Testis (tissue), 3 donors: ENCODE measurements around the gene WWC2. TPM values are rescaled to one million over a fixed set of nuclear protein-coding genes. Genes with fewer than 3 reads are reported as not detected.

Experiments used
- DNase-seq: peaks from one replicate; pipeline ENCODE4 v3.0.0-alpha.2; 2019
- H3K27ac ChIP-seq, 2 donors: fragments of 200-600 bp; sonication (generic); one replicate each; pipeline ENCODE4 v1.5.1; 2019
- H3K27me3 ChIP-seq: fragments of 200-600 bp; sonication (generic); one replicate; pipeline ENCODE4 v1.5.1; 2019
- H3K36me3 ChIP-seq: fragments of 200-600 bp; sonication (generic); one replicate; pipeline ENCODE4 v1.5.1; 2017; ENCODE audit warnings: low read depth; ENCODE audit errors: missing control alignments
- H3K4me1 ChIP-seq: fragments of 200-600 bp; sonication (generic); one replicate; pipeline ENCODE4 v1.5.1; 2019
- H3K4me3 ChIP-seq, 2 donors: fragments of 200-600 bp; sonication (generic); one replicate each; pipeline ENCODE4 v1.5.1; 2017 to 2019
- H3K9me3 ChIP-seq: fragments of 200-600 bp; sonication (generic); one replicate; pipeline ENCODE4 v1.5.1; 2017
- CTCF ChIP-seq, 3 experiments: fragments of 450-650 bp in 2 of 3; fragments of 200-600 bp in 1 of 3; sonication (generic) in 1 of 3; IDR thresholded peaks; one replicate each; pipeline ENCODE4 v1.5.1; 2016 to 2019; ENCODE audit warnings: antibody characterized with exemption in 3 of 3, mild to moderate bottlenecking in 2 of 3, moderate library complexity in 1 of 3
- POLR2A ChIP-seq: fragments of 450-650 bp; IDR thresholded peaks from one replicate; pipeline ENCODE4 v1.6.1; 2017; ENCODE audit warnings: antibody characterized with exemption, mild to moderate bottlenecking, moderate library complexity
- WGBS, 2 donors: methylation state at CpG; one replicate each; pipeline ENCODE4 v1.1.5; 2018; 5-methylcytosine and 5-hydroxymethylcytosine counted together
- intact Hi-C: fragments of 100-400 bp; cut with DNase I; formaldehyde crosslinking; loops from one replicate; pipeline ENCODE4 v1.15.1; 2023; ENCODE audit warnings: low total_unique reads
- polyA plus RNA-seq: library from polyadenylated mRNA; stranded (reverse); fragments of 350-450 nt; fragmentation: Illumina TruSeq; extraction: RNeasy Lipid Tissue Mini Kit (QIAGEN cat#74804); gene quantifications from one replicate; pipeline ENCODE4 v1.2.3, GENCODE V29; 2014; ENCODE audit warnings: low read depth, low replicate concordance; ENCODE audit not compliant: insufficient read depth
- total RNA-seq, 2 donors: library from RNA; depleted of rRNA; stranded (reverse); fragments of >200 nt; gene quantifications; one replicate each; pipeline ENCODE4 v1.2.3, GENCODE V29; 2016

Gene WWC2
- total and polyA plus RNA-seq, 3 donors from 2014 or later, result 34.4 to 76.7 (median 64.2) TPM

- 70 to 72% methylated on average over 4 of the region's 4 CpGs for WGBS, 2 donors
- H3K27ac ChIP-seq, result no peak overlapping the region
- H3K4me1 ChIP-seq, result no peaks in the 10 kb centered on the region
- TF ChIP-seq POLR2A, result no peak
- no peak for TF ChIP-seq CTCF (IDR thresholded peaks at IDR 0.05)
- no peak overlapping the region for H3K4me3 ChIP-seq
- no peaks in the 10 kb centered on the region for H3K36me3 ChIP-seq
- no peaks in the 10 kb centered on the region for H3K9me3 ChIP-seq
- DNase-seq, result no peak
- intact Hi-C loops, result no loop called here
- H3K27me3 ChIP-seq, result no peaks in the 10 kb centered on the region
Measured at GRCh38 chr4:183158062-183158461, 59.0 kb downstream of the WWC2 start.

- H3K4me1 ChIP-seq, result peaks cover 10% of the 10 kb centered on the region
- no peaks in the 10 kb centered on the region for H3K27me3 ChIP-seq
- H3K9me3 ChIP-seq, result no peaks in the 10 kb centered on the region
- 87 to 91% methylated on average over 5 of the region's 5 CpGs for WGBS, 2 donors
- H3K27ac ChIP-seq, result no peak overlapping the region
- intact Hi-C loops, result no loop called here
- no peak for DNase-seq
- no peak overlapping the region for H3K4me3 ChIP-seq
- no peak for TF ChIP-seq POLR2A
- TF ChIP-seq CTCF (IDR thresholded peaks at IDR 0.05), result no peak
- no peaks in the 10 kb centered on the region for H3K36me3 ChIP-seq
Measured at GRCh38 chr4:183161630-183162029, 62.6 kb downstream of the WWC2 start.

DNA sequence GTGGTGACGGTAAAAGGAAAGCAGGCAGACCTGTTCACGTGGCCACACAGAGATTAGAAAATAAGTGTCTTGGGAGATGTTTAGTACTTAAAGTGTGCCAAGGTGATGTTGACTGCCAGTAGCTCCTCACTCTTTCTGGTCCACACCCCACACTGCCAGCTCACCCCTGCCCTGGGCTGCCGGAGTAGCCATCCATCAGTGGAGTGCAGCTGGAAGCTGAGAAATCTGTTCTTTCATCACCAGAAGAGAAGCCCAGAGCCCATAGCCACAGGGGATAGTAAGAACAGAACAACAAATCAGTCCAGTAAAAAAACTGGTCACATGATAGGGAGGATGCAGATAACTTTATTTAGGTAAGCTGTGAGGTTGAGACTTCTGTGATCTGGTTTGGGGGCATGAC, 64.1 kb downstream of the WWC2 start:
- no peak overlapping the region for H3K27ac ChIP-seq
- intact Hi-C loops, result no loop called here
- H3K9me3 ChIP-seq, result no peaks in the 10 kb centered on the region
- H3K4me3 ChIP-seq, result no peak overlapping the region
- WGBS, 2 donors, result 85 to 92% methylated on average over 3 of the region's 3 CpGs
- no peaks in the 10 kb centered on the region for H3K36me3 ChIP-seq
- no peak for TF ChIP-seq CTCF (IDR thresholded peaks at IDR 0.05)
- no peak for TF ChIP-seq POLR2A
- H3K27me3 ChIP-seq, result no peaks in the 10 kb centered on the region
- DNase-seq, result no peak
- peaks cover 10% of the 10 kb centered on the region for H3K4me1 ChIP-seq

DNA sequence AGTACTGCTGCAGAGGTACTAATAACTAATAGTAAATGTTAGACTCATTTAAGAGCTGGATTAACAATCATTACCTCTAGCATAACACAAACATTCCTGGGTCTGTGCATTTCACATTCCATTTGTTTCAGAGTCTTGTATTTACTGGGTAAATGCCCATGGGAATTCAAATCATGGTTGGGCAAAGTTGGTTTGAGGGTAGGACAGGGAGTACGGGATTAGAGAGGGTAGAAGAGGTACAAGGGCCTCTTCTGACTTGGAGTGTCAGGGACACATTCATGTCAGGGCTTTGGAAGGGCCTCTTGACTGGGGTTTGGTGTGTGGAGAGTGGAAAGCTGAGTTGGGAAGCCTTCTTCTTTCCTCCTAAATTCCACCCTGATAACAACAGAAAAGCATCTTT, 65.9 kb downstream of the WWC2 start:
- intact Hi-C loops, result no loop called here
- peaks cover 10% of the 10 kb centered on the region for H3K4me1 ChIP-seq
- no peak overlapping the region for H3K27ac ChIP-seq
- WGBS, 2 donors, result 68 to 71% methylated on average over 1 of the region's 1 CpG
- H3K4me3 ChIP-seq, result no peak overlapping the region
- DNase-seq, result no peak
- no peaks in the 10 kb centered on the region for H3K27me3 ChIP-seq
- TF ChIP-seq CTCF (IDR thresholded peaks at IDR 0.05) (no peak), POLR2A (no peak)
- no peaks in the 10 kb centered on the region for H3K36me3 ChIP-seq
- H3K9me3 ChIP-seq, result no peaks in the 10 kb centered on the region

DNA sequence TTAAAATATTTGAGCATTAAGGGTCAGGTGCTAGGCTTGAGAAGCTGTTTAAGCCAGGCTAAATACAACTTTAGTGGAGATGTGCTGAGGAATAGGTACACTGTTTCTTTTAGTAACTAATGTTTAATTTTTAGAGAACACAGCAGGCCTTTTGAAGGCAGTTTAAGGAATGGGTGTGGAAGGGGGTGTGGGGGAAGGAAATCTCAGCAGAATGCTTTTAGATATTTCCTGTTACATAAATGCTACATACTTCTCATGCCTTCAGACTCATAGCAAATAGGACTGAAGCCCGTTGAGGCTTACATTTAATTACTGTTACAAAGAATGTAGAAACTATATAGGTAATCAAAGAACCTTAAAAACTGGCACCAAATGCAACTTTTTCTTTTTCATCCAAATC, 66.3 kb downstream of the WWC2 start:
- WGBS, 2 donors, result 31 to 35% methylated on average over 1 of the region's 1 CpG
- Histone ChIP-seq H3K27me3 (no peaks in the 10 kb centered on the region), H3K9me3 (no peaks in the 10 kb centered on the region), H3K4me3 (no peak overlapping the region), H3K36me3 (no peaks in the 10 kb centered on the region), H3K27ac (no peak overlapping the region), H3K4me1 (peaks cover 10% of the 10 kb centered on the region)
- no peak for DNase-seq
- intact Hi-C loops, result no loop called here
- no peak for TF ChIP-seq CTCF (IDR thresholded peaks at IDR 0.05)
- no peak for TF ChIP-seq POLR2A
